GM18511 (cell line): Measurements from ENCODE around the gene USP7.
"Not testable (repeated sequence)": the region's sequence is repeated elsewhere in the genome, so short reads cannot be mapped to it uniquely, and the experiment has no call there.

Experiments used
- ATAC-seq: cut with Tn5 transposase; IDR thresholded peaks from one replicate; pipeline ENCODE4 v1.9.1; 2021; ENCODE audit warnings: mild to moderate bottlenecking, moderate library complexity; ENCODE audit not compliant: unreplicated experiment

USP7 gene

DNA sequence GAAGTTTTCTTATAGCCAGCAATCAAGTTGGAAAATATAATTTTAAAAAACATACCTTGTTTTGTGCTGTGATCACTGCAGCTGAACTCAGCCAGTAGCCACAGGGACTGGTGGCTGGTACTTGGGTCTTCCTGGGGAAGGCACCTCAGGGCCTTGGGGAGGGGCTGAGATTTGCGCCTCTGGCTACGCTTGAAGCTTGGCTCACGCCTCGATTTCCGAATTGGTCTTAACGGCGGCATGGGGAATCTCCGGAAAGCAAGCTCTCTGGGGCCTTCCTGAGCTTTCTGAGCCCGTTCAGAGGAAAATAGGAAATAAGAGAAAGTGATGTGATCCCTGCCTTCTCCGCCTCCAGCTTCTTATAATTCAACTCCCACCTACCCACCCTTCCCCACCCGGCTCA, 11.3 kb upstream of the USP7 start:
- no peak for ATAC-seq

DNA sequence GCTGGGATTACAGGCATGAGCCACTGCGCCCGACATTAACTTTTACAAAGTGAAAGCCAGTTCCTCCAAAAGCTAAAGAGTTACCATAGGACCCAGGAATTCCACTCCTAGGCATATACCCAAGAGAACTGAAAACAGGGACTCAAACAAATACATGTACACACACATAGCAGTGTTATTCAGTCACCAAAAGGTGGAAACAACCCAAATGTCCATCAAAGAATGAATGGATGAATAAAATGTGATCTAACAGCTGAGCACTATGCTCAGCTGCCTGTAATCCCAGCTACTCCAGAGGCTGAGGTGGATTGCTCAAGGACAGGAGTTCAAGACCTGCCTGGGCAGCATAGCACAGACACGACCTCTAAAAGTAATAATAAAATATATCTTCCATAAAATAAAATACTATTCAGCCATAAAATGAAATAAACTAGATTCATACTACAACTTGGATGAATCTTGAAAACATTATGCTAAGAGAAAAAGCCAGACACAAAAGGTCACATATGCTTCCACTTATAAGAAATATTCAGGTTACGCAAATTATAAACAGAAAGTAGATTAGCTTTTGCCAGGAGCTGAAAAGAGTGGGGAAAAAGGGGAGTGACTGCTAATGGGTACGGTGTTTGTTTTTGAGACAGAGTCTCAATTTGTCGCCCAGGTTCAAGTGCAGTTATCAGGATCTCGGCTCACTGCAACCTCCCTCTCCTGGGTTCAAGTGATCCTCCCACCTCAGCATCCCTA, 9.3 kb upstream of the USP7 start:
- no peak for ATAC-seq

GRCh38 chr16:8971416-8971815, 7.7 kb upstream of the USP7 start:
- no peak for ATAC-seq

- ATAC-seq, result not testable (repeated sequence)
Measured at GRCh38 chr16:8969202-8969897, 5.6 kb upstream of the USP7 start.

DNA sequence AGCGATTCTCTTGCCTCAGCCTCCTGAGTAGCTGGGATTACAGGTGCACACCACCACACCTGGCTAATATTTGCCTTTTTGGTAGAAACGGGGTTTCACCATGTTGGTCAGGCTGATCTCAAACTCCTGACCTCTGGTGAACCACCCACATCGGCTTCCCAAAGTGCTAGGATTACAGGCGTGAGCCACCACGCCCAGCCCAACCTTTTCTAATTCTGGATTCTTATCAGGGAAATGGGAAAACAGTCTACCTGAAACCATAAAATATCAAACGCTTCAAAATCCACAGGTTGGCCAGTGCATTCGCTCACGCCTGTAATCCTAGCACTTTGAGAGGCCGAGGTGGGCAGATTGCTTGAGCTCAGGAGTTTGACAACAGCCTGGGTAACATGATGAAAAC, 4.3 kb upstream of the USP7 start:
- ATAC-seq, result not testable (repeated sequence)

- ATAC-seq, result no peak
Measured at GRCh38 chr16:8967132-8967821, 3.6 kb upstream of the USP7 start.

- ATAC-seq, result no peak
Measured at GRCh38 chr16:8966817-8967131, 3.1 kb upstream of the USP7 start.

- peak; percentile 12 for ATAC-seq
Measured at GRCh38 chr16:8964462-8964861, 756 bp upstream of the USP7 start.

DNA sequence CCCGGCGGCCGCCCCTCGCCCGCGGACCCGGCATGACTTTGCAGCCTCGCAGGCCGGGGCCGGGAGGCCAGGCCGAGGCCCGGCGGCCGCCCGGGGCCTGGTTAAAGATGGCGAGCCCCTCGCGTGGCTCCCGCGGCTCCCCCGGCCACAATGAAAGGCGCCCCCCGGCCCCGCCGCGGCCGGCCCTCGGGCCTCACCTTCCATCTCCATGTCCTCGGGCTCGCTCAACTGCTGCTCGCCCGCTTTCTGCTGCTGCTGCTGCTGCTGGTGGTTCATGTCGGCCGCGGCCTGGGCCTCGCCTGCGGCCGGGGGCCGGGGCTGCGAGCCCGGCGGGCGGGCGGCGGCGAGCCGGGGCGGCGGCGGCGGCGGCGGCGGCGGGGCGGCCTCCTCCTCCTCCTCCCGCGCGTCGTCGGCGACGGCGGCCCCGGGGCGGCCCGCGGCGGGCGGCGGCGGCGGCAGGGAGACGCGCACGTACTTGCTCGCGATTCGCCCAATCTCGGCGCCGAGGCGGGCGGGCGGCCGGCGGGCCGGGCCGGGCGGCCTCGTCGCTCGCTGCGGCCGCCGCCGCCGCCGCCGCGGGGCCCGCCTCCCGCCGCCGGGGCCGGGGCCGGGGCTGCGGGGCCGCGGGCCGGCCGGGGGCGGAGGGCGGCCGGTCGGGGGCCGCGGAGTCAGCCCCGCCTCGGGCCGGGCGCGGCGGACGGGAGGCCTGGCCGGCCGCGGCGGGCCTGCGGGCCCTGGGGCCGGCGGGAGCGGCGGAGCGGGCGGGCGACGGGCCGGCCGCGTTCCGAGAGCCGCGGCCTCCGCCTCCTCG, 491 bp downstream of the USP7 start:
- peak; percentile 2 for ATAC-seq

DNA sequence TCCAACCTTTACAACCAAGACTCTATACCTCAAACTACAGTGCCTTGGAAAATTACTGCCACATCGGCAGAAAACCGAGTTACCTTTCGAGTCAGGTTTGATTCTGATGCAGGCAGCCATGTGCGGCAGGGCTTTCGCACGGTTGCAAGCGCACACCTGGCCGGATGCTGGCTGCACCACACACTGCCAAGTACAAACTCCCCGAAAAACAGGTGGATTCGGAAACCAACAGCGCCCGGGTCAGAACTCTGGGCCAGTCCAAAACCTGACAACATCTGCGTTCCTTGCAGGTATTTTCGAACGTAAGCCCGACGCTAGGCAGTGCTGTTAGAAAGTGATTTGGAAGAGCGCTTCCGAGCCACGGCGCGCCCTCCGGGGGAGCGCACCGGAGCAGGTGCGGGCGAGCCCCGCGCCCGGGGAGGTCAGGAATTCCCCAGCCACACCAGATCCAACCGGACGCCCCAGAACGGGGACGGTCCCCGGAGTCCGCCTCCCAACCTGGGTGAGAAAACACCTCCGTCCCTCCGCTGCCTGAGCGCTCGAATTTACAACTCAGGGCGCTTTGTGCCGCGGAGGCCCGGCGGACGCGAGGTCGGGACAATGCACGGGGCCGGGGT, 1.2 kb downstream of the USP7 start:
- peak; percentile 25 for ATAC-seq

- ATAC-seq, result no peak
Measured at GRCh38 chr16:8961811-8962390, 1.8 kb downstream of the USP7 start.

DNA sequence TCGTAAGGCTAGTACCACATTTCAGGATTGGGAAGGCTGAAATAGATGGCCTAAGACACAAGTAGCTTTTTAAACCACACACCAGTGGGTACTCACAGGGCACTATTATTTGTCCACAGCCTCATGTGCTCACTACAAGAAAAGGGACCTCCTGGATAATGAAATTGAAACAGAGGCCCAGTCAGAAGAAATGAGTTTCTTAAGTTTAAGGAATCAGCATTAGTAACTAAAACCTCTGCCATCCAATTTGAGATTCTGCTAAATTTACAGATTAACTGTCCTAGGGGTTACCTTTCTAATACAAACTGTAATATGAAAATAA, 3.0 kb downstream of the USP7 start:
- ATAC-seq, result no peak

DNA sequence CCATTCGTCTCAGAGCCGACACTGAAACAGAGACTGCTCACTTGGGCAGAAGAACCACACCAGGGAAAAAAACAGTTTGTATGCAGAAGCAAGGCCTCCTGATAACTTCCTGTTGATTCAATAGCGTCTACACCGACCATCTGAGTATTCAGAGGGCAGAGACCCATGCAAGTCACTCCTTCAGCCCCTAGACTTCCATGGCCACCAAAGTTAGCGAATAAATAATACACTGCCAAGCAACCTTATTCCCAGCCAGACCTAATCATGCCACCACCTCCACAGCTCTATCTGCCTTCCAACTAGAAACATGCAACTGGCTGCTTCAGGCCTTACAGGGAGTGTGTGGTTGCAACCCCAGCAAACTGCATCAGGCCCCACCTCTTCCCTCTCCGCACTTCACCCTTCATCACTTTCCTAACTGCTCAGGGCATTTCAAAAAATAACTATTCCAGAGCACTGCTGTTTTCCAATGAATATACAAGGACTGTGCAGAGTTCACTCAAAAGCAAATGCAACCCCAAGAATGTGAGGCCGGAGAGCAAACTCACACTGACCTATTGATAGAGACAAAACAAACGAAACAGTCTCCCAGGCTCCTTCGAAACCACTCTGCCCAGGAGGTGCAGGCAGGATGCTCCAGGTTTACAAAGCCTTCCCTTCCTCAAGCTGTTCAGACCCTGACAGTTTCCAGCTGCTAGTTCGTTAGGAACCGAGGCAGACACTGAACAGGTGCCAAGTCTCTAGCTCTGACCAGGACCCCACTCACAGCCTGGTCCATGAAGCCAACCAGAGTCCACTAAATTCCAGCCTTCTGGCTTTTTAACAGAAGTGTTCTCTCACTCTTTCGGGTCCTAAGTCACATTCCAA, 3.6 kb downstream of the USP7 start:
- ATAC-seq, result no peak

GRCh38 chr16:8958344-8959167, 5.2 kb downstream of the USP7 start:
- ATAC-seq, result no peak

- no peak for ATAC-seq
Measured at GRCh38 chr16:8957509-8958157, 6.1 kb downstream of the USP7 start.

- ATAC-seq, result no peak
Measured at GRCh38 chr16:8957063-8957397, 6.7 kb downstream of the USP7 start.

DNA sequence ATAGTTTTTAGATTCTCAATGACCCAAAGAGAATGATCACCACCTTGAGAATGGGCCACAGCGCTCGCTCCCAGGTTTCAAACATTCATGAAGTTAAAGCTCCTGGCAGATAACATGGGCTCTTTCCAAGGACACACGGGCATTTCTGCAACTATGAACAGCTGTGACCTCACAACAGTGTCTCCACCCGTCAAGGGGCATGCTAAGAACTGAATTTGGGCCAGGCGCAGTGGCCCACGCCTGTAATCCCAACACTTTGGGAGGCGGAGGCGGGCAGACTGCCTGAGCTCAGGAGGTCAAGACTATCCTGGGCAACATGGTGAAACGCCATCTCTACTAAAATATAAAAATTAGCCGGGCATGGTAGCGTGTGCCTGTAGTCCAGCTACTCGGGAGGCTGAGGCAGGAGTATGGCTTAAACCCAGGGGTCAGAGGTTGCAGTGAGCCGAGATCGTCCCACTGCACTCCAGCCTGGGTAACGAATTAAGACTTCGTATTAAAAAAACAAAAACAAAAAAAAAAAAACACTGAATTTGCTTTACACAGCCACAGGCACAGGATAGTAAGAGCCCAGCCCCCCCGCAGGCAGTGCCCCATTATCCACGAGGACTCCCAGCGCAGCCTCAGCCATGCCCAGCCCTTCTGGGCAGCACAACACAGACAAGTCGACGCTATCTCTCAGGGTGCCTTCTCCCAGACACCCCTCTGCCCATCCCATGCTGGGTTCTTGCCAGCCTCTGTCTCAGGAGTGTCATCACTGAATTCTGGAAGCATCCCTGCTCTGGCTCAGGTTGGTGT, 7.2 kb downstream of the USP7 start:
- no peak for ATAC-seq

DNA sequence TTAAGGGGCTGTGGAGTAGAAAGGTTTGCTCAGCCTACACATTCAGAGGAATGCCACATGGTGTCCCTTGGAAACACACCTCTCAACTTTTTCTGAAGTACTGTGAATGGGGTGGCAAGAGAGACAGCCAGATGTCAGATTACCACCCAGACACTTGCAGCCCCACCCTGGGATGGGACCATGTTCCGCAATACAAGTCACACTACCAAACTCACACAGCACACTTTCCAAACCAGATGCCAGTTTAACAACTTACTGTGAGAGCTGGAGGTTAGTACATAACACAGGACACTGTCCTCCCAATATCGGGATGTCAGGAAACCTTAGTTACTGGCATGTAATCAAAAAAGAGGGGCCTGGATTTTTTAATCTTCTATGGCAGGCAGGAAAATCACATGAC, 7.9 kb downstream of the USP7 start:
- ATAC-seq, result no peak
